NCI-H1436 treated with DMSO at 0.1 percent for 48 hours (cell line): ENCODE measurements around the gene RAB25.
"Not testable (repeated sequence)": the region's sequence is repeated elsewhere in the genome, so short reads cannot be mapped to it uniquely, and the experiment has no call there.

Experiments used
- DNase-seq: peaks from one replicate; lab custom pipeline; 2025; lab: John Stamatoyannopoulos, UW

Gene RAB25

GRCh38 chr1:156054500-156055280 lies 6.3 kb upstream of the RAB25 start, which contains the start of gene LAMTOR2:
Gene LAMTOR2, plus strand, starts transcription at chr1:156054782. Its CDS starts 108 bp downstream, at chr1:156054890.
- peak; percentile 77 for DNase-seq

DNA sequence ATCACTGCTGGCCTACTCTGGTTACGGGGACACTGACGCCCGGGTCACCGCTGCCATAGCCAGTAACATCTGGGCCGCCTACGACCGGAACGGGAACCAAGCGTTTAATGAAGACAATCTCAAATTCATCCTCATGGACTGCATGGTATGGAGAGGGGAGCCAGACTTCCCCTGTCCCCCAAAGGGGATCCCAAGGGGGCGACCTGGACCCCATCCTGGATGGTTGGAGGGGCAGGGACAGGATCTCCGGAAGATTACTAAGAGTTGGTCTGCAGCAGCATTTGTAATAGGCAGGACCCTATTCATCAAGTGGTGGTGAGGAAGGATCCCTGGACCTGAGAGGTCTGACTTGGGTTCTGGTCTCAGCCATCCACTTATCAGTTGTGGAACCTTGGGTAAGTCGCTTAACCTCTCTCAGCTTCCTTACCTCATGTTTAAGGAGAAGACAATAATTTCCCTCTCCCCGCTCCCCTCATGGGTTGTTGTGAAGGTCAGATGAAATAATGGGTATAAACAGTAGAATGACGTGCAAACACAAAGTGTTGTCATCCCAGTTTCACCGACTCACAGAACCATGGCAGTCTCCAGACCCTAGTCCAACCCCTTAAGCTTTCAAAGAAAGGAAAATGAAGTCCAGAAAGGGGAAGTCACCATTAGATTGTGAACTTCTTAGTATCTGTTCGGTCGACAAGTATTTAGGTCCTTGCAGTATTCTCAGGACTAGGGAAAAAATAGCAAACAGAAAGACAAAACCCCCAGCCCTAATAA lies 5.5 kb upstream of the RAB25 start:
- no peak for DNase-seq

DNA sequence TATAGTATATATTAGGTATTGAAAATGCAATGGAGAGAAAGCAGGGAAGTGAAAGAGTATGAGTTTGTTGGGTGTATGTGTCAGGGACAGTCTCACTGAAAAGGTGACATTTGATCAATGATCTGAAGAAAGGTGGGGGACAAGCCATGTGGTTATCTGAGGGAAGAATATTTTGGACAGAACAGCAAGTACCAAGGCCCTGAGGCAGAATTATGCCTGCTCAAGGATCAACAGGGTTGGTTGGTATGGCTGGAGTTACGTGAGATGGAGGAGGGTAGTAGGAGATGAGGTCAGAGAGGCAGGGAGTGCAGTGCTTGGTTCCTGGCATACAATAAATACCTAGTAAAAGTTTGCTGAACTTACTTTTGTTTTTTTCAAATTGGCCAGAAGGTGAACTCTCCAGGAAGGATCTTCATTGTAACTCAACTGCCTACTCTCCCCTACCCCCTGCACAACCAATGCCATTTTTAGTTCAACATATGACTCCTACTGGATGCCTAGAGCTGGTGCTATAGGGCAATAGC lies 4.6 kb upstream of the RAB25 start:
- DNase-seq, result no peak

GRCh38 chr1:156062189-156062588 lies 1.2 kb downstream of the RAB25 start:
- DNase-seq, result no peak

DNA sequence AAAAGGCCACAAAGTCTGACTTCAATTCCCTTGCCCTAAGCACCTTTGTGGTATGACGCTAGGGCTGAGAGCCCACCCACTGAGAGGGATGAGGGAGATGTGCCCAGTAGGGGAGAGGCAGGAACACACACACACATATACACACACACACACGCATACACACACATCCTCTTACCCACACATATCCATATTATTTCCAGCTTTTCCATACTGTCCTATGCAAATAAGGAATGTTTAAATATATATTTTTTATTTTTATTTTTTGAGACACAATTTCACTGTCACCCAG lies 3.0 kb downstream of the RAB25 start:
- no peak for DNase-seq

DNA sequence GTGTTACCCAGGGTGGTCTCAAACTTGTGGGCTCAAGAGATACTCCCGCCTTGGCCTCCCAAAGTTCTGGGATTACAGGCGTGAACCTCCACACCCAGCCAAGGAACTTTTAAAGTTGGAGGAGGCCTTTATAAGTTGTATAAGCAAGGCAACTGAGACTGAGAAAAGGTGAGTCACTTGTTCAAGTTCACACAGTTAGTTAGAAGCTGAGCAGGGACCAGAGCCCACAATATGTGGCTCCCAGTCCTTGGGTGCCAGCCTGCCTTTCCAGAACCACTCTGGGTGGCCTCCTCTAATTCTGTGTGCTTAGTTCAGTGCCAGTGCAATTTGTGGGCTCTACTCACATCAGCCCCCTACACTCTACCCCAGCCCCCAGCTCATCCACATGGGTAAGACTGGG lies 3.7 kb downstream of the RAB25 start:
- DNase-seq, result no peak

- no peak for DNase-seq
Measured at GRCh38 chr1:156065212-156065611, 4.3 kb downstream of the RAB25 start.

DNA sequence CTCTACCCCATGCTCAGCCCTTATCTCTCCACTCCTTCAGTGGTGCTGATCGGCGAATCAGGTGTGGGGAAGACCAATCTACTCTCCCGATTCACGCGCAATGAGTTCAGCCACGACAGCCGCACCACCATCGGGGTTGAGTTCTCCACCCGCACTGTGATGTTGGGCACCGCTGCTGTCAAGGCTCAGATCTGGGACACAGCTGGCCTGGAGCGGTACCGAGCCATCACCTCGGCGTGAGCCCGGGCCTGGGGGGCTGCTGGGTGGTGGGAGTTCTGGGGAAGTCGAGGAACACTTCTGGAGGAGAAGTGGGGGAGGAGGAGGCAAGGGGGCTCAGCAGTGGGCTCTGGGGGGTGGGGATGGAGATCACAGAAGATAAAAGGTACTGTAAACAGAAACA lies 4.9 kb downstream of the RAB25 start:
- no peak for DNase-seq

- DNase-seq, result no peak
Measured at GRCh38 chr1:156067262-156067661, 6.3 kb downstream of the RAB25 start.

- no peak for DNase-seq
Measured at GRCh38 chr1:156069490-156070455, 8.8 kb downstream of the RAB25 start.

DNA sequence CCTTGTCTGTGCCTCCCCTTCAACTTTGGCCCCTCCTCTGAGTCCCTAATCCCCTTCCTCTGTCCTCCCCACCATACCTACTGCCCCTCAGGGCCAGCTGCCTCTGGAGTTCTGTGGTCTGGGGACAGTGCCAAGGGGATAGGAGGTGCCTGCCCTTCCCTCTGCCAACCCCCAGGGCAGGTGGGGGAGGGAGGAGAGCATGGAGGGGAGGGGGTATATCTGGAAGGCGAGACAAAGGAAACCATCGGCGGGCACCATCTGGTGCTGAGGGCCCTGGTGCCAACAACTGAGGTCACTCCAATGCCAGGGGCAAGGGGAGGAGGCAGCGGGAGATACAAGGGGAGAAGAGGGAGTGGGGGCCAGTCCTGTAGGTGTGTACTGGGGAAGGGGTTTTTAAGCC lies 9.6 kb downstream of the RAB25 start:
- no peak for DNase-seq

DNA sequence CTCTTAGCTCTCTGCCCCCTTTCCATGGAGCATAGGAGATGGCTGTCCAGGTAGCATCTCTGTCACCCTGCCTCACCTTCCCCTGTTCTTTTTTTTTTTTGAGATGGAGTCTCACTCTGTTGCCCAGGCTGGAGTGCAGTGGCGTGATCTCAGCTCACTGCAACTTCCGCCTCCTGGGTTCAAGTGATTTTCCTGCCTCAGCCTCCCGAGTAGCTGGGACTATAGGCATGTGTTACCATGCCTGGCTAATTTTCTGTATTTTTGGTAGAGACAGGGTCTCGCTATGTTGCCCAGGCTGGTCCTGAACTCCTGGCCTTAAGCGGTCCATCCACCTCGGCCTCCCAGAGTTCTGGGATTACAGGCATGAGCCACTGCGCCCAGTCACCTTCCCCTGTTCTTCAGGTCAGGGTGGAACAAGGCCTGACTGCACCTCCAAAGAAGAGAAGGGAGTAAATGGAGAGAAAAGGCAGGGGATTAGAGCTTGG lies 10.4 kb downstream of the RAB25 start:
- DNase-seq, result not testable (repeated sequence)

GRCh38 chr1:156072251-156072650 lies 11.3 kb downstream of the RAB25 start:
- no peak for DNase-seq

- no peak for DNase-seq
Measured at GRCh38 chr1:156073110-156073687, 12.2 kb downstream of the RAB25 start.

- DNase-seq, result no peak
Measured at GRCh38 chr1:156073740-156074139, 12.8 kb downstream of the RAB25 start.

DNA sequence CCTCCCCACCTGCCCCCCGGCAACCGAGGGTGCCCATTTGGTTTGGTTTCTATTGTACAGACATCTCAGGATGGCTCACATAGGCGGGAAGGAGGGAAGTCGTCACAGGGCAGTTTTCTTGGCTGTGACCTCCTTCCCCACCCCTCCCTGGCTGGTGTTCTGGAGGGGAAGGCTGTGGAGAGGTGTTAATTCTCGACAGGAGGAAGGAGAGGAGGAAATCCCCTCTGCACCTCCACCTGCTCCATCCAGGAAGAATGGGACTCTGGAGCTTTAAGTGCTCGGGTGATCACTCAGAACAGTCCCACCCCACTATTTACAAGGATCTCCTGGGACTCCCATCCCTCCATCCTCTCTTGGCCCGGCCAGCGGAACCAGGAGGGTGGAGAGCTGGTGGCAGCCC lies 13.7 kb downstream of the RAB25 start:
- DNase-seq, result no peak

- no peak for DNase-seq
Measured at GRCh38 chr1:156075162-156075561, 14.2 kb downstream of the RAB25 start.

GRCh38 chr1:156075775-156076204 lies 14.8 kb downstream of the RAB25 start:
- DNase-seq, result no peak

- no peak for DNase-seq
Measured at GRCh38 chr1:156076609-156077429, 15.9 kb downstream of the RAB25 start.

GRCh38 chr1:156077430-156077760 lies 16.4 kb downstream of the RAB25 start:
- no peak for DNase-seq

DNA sequence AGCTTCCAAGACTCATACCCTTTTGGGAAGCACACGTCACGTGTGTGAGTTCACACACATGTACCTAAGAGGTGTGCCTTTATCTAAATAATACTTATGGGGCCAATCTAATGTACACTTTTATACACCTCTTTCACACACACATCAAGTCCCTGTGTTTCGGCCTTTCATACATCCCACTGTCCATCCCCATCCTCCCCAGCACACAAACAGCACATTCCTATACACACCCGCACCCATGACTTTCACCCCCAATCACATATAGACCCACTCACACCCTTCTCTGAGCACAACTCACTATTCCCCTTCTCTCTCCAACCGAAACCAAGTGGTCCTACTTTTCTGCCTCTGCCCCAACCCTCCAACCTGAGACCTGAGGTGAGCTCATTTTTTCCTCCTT lies 17.8 kb downstream of the RAB25 start:
- no peak for DNase-seq
